Activated CD4-positive, alpha-beta T cell treated with anti-CD3 and anti-CD28 coated beads for 24 hours (primary cell): ENCODE results near the gene OTUD7B.
"Not testable (repeated sequence)": the region's sequence is repeated elsewhere in the genome, so short reads cannot be mapped to it uniquely, and the experiment has no call there.

Experiments used
- DNase-seq, 2 donors: peaks; one replicate each; pipeline ENCODE4 v3.0.0-alpha.2; 2020; ENCODE audit warnings: low read depth in 2 of 2

Gene OTUD7B

DNA sequence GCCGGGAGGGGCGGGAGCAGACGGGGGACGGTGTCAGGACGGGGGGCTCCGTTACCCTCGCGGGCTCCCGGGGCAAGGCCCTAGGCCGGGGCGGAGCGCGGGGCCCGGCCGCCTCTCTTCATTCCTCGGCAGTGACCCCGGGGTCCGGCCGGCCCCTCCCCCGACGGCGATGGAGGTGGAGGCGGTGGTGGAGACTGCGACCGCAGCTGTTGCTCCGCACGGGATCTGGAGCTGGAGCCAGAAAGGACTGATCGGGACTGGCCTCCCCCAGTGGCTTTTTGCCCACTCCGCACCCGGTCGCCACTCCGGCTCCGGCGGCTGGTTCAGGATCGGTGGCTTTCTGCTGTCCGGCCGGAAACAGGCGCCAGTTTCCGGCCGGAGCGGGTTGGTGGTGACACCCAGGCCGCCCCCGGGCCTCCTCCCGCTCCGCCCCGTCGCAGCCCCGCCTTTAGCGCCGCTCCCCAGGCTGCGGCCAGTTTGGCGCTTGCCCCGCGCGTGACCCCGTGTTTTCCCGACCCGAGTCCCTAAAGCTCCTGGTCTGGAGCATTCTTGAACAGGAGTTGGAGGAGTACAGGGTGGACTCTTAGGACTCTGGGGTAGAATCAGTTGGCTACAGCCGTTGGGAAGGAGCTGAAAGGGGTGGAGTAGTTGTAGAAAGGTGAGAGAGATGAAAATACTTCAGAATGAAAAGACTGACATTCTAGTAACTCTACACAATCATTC lies at the start of gene OTUD7B:
Gene OTUD7B (minus strand): TSS at position 334 of the 723 bp plus-strand sequence. CDS start 33,216 bp downstream, outside the sequence.
- peak; percentile 69 to 70 for DNase-seq

DNA sequence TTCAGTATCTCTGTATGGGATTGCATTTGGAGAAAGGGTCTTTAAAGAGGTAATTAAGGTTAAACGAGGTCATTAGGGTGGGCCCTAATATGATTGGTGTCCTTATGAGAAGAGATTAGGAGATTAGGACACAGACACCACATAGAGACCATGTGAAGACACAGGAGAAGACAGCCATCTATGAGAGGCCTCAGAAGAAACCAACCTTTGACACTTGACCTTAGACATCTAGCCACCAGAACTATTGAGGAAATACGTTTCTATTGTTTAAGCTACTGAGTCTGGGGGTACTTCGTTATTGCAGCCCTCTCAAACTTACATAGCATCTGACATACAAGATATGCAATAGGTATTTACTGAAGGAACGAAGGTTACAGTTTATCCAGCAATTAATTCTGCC lies 49.7 kb upstream of the OTUD7B start:
- no peak for DNase-seq

DNA sequence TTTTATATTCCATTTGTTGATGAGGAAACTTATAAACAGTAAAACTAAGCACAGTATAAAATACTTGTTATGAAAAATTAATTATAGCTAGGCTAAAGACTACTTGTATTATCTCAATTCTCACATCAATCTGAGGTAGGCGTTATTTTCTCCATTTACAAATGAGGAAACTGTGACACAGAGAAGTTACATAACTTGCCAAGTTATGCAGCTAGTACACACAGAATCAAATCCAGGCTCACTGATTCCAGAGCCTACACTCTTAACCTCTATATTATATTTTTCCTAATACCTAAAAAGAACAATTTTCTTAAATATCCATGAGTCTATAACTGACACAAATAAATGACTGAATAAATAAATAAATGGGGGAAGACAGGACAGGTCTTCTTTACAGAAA lies 45.9 kb upstream of the OTUD7B start:
- DNase-seq = no peak

DNA sequence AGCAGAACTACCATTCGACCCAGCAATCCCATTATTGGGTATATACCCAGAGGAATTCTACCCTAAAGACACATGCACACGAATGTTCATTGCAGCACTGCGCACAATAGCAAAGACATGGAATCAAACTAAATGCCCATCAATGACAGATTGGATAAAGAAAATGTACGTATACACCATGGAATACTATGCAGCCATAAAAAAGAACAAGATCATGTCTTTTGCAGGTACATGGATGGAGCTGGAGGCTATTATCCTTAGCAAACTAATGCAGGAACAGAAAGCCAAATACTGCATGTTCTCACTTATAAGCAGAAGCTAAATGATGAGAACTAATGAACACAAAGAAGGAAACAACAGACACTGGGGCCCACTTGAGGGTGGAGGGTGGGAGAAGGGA lies 45.0 kb upstream of the OTUD7B start:
- DNase-seq = not testable (repeated sequence)

DNA sequence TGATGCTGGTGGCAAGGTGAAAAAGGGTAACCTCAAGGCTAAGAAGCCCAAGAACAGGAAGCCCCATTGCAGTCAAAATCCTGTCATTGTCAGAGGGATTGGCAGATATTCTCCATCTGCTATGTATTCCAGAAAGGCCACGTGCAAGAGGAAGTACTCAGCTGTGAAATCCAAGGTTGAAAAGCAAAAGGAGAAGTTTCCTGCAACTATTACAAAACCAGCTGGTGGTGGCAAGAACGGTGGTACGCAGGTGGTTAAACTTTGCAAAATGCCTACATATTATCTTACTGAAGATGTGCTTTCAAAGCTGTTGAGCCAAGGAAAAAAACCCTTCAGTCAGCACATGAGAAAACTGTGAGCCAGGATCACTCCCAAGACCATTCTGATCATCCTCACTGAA lies 43.4 kb upstream of the OTUD7B start:
- no peak for DNase-seq

DNA sequence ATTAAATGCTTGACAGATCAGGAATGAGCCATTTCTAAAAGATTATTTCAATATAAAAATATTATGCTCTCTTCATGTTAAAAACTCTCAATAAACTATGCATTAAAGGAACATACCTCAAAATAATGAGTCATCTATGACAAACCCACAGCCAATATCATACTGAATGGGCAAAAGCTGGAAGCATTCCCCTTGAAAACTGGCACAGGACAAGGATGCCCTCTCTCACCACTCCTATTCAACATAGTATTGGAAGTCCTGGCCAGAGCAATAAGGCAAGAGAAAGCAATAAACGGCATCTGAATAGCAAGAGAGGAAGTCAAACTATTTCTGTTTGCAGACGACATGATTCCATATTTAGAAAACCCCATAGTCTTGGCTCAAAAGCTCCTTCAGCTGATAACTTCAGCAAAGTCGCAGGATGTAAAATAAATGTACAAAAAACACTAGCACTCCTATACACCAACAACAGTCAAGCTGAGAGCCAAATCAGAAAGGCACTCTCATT lies 41.4 kb upstream of the OTUD7B start:
- not testable (repeated sequence) for DNase-seq

DNA sequence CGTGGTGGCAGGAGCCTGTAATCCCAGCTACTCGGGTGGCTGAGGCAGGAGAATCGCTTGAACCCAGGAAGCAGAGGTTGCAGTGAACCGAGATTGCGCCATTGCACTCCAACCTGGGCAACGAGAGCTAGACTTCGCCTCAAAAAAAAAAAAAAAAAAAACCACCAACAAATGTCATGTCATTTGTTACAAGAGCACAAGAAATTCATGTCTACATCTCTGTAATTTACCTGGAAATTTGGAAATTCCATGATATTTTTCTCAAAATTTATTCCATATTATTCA lies 40.5 kb upstream of the OTUD7B start:
- DNase-seq = no peak

DNA sequence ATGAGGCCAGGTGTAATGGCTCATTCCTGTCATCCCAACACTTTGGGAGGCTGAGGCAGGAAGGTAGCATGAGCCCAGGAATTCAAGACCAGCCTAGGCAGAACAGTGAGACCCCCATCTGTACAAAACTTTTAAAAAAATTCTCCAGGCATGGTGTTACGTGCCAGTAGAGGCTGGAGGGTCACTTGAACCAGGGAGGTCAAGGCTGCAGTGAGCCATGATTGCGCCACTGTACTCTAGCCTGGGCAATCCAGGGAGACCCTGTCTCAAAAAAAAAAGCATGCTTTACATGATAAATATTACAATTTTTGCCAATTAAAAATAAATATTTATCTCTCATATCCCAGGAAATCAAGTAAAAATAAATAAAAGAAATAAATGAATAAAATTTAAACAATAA lies 39.4 kb upstream of the OTUD7B start:
- DNase-seq = no peak

DNA sequence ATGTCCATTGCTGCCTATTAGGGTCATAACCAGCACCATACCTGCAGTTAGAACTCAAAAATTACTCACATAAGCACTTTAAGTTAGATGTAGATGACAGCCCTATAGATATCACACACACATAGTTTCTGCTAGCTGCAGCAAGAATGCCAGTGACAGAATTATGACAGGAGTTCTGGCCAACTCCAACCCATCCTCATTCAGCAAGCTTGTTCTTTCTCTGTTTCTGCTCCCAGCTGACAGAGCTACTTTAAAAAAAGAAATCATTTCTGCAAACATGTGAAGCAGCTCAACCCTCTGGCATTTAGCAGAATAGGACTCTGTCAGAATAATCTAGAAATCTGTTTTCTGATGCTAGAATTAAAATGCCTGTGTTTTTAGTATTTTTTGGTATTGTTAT lies 23.8 kb upstream of the OTUD7B start:
- DNase-seq = no peak

DNA sequence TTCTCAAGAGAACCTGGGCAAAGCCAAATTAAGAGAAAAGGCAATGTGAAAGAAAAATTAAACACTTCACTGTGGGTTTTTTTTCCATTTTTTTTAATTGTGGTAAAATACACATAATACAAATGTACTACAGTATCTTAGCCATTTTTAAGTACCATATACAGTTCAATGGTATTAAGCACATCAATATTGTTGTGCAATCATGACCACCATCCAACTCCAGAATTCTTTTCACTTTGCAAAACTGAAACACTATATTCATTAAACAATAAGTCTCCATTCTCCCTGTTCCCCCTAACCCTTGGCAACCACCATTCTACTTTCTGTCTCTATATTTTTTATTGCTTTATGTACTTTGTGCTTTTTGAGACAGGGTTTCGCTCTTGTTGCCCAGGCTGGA lies 17.8 kb upstream of the OTUD7B start:
- no peak for DNase-seq

DNA sequence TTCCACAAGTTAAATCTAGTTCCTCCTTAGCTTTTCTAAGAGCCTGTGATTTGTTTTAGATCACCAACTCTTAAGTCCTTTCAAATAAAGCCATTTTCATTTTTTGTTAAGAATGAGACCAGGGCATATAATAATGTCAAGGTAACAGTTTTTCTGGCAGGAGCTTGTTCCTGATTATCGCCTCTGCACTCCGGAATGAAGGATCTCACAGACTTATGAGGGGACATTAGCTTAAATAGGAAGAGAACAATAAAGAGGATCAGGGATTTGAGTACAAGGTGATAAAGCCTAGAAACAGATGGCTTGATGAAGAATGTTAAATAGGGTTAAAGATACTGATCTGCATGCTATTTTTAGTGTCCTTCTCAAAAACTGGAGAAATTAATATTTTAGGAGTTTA lies 13.6 kb upstream of the OTUD7B start:
- no peak for DNase-seq

DNA sequence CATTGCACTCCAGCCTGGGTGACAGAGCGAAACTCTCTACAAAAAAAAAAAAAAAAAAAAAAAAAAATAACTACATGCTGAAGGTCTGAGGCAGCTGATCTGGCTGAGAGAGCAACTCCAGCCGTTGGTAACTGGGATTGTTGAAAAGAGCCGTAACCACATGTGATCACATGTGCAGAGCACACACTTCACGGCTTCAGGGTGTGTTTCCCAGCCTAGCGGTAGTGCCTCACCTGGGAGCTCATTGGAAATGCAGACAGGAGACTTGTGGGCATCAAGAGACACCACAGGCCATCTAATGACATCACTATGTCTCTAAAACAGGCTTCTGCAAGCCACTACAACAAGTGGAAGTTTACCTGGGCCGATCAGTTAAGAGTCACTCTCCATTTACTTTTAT lies 11.8 kb upstream of the OTUD7B start:
- DNase-seq = no peak

DNA sequence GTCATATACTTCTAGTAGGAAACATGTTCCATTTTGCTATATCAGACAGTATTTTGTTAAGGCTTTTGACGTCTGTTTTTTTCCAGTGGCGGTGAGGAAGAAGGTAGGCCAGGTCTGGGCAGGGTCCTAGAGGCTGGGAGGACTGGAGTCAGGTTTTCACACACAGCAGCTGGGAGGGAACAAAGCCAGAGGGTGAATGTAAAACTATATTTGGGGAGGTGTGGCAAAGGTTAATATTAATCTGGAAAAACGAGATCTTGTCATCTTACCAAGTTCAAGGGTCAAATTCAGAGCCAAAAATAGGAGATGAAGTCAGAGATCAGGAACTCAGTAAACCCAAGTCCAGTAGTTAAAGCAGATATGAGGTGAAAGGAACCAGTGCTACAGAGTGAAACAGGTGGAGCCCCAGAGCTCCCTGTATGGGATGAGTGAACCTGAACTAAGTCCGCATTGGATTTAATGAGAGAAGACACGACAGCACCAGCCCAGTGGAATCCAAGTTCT lies 10.7 kb upstream of the OTUD7B start:
- DNase-seq = no peak

DNA sequence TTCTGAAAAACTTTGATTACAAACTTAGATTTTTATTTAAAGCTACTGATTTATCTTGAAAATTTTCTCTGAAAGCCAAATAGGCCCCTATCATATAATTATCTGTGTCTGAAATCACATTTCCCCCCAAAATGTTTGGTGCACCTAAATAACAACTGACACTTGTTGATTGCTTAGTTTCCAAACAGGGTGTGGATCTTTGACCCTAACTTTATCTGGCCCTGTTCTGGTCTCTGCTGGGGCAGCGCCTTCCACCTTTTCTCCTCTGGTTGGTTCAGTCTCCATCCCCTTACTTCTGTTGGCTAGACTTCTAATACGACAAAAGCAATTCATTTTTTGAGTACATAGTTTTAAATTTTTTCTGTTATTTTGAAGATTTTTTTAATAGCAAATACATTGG lies 10.2 kb upstream of the OTUD7B start:
- no peak for DNase-seq

DNA sequence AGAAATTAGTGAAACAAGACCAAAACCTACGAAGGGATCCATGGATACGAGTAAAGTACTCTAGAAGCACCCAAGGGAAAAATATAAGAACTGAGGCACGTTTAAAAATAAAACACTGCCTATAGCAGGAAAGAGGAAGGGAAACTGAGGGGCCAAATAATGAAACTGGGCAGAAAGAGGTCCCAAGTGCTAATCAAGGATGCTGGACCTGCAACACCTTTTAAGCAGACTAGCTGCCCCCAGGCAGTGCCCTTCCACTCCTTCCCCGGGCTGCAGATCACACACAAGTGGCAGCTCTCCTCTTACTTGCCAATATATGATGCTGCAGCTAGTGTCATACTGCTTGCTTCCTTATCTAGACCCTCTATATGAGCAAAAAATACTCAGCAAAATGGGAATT lies 7.6 kb upstream of the OTUD7B start:
- no peak for DNase-seq

DNA sequence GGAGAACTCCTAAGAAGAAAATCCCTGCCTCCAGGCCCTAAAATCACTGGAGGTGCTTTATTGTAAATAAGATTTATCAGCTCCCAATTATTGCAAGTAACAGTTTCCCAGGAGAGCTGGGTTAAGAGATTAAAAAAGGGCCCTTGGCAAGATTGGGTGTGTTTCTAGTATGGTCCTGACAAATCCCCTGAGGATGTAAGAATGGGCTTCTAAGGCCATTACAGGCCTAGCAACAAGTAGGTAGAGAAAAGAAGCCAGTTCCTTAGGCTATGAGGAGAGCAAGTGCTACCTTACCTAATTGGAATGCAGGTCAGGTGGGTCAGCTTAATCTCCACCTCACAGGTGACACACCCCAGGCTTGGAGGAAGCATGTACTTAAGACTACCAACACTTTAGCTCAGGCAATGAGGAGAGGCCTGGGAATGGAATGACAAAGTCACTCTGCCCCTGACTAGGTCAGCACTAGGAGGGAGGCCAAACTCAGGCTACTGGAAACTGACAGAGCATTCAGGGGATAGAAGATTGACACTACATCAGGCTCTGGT lies 6.8 kb upstream of the OTUD7B start:
- no peak for DNase-seq

DNA sequence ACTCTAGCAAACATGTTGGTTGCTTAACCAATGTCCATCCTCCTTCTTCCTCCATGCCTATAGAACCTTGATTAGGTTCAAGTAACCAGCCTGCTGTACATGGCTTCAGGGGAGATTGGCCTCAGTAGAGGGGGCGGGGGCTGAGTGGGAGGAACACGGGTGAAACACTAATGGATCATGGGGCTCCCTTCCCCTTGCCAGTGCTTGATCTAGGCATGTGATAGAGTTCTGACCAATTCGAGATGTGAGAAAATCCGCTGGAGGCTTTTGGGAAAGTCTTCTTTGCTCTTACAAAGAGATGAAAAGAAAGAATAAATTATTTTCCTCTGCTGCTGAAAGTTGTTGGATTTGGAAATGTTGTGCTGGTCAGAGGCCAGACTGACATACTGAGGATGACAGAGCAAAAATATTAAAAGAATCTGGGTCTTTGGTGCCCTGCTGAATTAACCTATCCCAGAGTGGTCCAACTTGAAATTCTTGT lies 5.2 kb upstream of the OTUD7B start:
- DNase-seq = no peak

DNA sequence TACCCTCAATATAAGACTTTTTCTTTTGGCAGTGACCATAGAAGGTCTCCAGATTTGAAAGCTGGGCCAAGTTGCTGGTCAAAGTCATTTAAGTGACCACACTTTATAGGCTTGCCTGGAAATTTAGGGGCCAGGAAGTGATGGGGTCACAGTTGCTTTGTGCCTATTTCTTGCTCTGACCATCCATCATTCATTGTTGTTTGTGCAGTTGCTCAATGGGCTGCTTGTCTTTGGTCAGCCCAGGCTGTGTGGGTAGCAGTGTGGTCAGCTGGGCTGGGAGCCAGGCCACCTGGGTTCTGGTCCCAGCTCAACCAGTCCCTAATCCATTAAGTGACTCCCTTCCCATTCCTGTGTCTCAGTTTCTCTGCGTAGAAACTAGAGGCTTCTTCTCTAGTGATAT lies 2.1 kb upstream of the OTUD7B start:
- DNase-seq = no peak

DNA sequence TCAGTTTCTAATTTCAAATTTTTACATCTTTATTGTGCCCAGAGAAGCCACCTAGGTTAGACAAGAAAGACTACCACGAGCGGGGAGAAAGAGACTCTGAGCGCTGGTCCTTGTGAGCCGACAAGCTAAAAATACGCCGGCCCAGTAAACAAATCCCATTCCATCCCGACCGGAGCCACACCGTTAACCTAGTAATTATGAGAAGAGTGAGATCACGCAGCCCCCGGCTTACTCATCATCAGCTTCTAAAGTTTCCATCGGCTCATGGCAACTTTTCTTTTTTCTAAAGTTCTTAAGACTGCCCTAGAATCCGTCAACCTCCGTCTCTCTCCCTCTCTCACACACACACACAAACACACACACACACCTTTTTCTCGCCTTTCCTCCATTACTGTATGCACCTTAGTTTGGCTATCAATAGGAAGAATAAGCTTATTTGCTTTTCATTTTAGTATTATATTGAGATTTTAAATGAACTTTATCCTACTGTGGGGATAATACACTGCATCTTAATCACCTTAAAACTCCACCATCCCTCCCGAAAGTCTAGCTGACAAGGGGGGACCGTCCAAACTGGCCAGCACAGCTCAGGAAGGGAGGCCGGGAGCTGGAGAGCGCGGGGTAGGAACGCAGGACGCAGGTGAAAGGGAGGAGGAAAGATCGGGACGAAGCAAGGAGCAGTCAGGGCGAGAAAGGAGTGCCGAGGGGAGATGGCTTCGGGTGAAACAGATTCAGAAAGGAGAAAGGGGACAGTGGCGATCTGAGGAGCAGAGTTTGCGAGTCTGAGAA lies 728 bp downstream of the OTUD7B start:
- DNase-seq = peak; percentile 44 to 49

DNA sequence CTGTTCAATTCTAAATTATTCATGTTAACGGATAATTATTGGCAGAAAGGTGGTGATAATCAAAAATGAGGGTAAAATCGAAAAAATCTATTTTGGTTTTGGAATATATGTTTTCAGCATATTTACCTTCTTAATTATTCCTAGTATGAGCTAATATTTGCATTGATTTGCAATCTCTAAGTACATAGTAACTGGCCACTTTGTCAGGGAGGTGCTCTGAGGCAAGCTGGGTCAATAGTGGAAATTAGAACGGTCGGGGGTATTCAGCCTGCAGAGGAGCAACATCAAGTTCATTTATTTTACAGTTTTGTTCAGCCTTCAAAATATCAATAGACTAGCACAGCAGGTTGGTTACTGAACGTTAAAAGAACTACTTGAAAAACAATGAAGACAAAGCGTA lies 1.8 kb downstream of the OTUD7B start:
- no peak for DNase-seq

DNA sequence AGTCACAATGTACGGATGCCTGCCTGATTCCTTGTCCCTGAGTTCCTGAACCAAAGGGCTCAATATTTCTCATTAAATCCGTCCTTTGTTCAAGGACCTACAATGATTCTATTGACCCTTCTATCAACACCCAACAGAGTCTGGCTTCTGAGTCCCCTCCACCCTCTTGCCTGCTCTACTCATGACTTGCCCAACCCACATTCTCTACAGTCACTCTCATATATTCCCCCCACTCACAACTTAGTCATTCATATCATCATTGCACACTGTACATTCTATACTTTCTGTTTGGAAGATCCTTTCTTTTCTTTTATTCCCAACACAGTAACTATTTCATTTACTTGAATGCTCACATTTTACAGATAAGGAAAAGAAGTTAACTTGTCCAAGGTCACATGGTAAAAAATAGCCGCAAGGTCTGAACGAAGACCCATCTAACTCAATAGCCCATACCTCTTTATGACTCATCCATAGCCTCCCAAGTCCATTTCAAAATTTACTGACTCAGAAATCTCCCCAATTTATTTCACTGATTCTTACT lies 3.6 kb downstream of the OTUD7B start:
- no peak for DNase-seq

DNA sequence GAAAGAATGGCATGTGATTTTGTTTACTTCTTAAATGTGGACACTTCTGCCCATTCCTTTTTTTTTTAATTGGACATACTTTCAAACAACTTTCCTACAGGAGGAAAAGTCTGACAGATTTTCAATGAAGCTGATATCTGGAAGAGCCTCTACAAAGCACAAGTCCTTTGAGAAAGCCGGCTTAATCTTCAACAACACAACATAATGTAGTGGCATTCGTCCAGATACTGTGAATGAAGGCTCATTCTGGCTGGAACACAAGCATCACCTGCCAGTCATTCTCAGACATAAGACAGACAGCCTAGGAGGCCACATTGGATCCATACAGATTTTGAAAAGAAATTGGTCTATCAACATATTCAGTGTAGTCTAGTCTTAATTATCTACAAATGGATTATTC lies 4.9 kb downstream of the OTUD7B start:
- DNase-seq = no peak

DNA sequence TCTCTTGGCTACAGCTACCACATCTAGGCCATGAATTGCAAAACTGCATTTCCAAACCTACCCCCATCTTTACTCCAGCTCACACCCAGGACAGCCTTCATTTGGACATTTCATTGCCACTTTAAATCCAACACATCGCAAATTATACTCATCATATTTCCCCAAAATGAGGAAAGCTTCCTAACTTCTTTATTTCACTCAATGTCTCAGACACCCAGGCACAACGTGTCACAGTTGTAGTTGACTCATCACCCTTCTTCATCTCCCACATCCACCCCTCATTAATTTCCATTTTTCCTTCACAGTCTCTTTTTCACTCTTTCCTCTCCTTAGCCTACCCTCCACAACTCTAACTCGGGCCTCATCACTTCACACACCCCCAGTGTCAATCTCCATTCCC lies 6.7 kb downstream of the OTUD7B start:
- no peak for DNase-seq
